CD4-positive, alpha-beta T cell treated with Interleukin-17A for 1 hour (primary cell): Measurements from ENCODE around the gene FGF1.

ENCODE experiments used
- DNase-seq: peaks from one replicate; pipeline ENCODE4 v3.0.0-alpha.2; 2020

The FGF1 gene

DNA sequence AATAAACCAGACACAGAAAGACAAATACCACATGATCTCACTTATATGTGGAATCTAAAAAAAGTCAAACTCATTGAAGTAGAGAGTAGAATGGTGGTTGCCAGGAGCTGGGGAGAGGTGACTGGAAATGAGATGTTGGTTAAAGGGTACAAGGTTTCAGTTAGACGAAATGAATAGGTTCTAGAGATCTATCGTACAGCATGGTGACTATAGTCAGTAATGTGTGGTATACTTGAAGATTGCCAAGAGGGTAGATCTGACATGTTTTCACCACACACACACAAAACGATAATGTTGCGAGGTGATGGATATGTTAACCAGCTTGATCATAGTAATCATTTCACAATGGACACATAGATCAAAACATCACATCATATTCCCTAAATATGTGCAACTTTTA is 46.4 kb downstream of the FGF1 start:
- no peak for DNase-seq

DNA sequence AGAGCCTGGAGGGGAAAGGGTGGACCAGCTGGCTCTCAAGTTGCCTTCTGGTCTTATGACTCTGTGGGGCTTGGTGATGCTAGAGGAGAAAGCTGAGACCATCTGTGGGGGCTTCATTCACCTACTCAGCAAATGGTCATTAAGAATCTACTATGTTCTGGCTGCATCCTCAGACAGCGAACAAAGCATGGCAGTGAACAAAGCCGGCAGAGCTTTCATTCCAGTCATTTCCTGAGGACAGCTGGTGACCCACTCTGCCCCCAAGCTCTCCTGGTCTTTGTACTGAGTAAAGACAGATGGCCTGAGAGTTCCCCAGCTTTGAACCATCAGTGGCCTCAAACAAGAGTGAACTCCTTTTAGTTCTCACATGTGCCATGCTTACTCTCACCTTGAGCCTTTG is 48.0 kb downstream of the FGF1 start:
- DNase-seq: no peak

DNA sequence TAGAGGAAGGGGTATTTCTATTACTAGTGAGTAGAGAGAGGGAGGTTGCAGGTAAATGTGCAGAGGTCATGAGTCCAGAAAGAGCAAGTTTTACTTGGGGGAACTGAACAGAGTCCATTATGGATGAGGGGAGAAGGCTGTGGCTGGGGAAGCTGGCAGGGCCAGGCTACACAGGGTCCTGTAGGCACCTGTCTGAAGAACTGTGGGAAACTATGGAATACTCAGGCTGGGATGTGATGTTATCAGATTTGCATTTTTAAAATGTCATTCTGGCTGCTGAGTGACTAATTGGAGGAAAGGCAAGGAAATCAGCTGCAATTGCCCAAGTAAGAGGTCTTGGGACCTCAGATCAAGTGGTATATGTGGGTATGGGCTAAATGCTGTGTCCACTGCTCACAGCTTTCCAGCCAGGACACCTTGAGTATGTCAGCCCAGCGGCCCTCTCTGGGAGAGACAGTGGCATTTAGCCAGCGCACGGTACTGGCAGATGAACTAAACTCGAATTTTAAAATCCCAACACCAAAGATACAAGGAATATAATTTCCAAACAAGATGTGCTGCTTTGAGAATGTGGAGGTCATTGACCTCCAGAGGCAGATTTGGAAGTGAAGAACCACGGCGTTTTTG is 49.1 kb downstream of the FGF1 start:
- DNase-seq: no peak

DNA sequence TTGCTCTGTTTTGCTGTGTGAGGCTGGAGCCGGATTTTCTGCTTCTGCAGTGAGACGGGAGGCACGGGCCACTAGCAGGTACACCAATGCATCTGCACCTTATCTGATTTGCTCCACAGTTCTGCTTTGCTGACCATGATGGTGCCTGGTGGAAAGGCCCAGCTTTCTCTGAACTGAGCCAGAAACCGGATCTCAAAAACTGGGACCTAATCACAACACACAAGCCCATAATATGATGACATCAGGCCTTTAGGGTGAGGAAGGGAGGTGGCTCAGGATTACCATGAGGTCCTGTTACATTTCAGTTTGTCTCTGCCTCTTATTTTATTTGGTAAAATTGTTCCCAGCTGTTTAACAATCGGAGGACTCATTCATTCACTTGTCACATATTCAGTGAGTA is 49.8 kb downstream of the FGF1 start:
- DNase-seq: no peak

DNA sequence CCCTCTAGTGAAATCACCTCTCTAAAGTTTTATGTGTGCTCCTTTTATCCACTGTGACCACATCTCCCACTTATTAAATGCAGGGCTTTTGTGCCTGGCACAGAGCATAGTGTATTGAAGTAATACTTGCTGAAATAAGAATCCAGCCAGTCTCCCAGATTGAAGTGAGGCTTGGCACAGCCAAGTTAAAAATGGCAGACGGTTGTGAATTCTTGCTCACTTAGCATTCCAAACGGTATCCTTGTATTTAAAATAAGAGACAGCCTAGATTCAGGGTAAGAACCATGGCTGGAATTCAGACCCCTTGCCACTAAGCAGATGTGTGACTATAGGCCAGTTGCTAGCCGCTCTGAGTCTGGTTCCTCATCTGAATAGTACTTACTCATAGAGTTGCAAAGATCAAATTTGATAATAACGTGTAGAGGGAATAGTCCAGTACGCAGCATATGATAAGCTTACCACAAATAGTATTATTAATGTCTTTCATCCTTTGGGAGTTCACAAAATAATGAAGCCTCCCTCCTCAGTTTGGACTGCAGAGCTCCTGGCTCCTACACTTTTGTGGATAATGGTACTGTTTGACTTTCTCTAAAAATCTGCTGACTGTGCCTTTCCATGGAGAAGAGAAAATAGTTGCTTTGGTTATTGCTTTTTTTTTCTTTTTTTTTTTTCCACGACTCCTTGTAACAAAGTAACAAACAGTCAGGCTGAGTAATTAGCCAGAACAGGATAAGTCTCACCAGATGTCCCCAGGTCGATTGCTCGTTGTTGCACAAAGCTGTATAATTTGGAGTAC is 51.5 kb downstream of the FGF1 start:
- no peak for DNase-seq

DNA sequence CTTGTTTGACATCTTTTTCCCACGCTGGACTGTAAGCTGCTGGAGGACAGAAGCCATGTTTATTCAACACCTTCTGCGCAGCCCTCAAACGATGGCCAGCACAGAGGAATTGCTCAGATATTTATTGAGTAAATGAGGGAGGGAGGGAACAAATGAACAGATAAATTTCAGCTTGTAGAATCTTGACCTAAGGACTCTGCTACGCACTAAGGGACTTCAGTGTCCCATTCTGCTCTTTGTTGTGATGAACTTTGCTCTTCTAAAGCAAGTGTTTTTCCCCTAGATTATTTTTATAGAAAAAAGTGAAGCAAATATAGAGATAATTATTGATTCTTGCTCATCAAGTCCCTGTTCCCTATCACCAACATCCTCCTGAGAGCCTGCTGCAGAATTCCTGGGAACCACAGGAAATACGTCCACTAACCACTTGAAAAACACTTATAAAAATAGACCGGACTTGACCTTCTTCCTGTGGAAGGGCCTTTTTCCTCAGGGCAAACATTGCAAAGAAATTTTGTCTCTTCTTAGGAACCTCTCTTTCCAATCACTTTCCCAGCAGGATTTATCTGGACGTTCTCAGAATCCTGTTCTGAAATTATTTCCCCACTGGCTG is 54.9 kb downstream of the FGF1 start:
- DNase-seq: no peak

DNA sequence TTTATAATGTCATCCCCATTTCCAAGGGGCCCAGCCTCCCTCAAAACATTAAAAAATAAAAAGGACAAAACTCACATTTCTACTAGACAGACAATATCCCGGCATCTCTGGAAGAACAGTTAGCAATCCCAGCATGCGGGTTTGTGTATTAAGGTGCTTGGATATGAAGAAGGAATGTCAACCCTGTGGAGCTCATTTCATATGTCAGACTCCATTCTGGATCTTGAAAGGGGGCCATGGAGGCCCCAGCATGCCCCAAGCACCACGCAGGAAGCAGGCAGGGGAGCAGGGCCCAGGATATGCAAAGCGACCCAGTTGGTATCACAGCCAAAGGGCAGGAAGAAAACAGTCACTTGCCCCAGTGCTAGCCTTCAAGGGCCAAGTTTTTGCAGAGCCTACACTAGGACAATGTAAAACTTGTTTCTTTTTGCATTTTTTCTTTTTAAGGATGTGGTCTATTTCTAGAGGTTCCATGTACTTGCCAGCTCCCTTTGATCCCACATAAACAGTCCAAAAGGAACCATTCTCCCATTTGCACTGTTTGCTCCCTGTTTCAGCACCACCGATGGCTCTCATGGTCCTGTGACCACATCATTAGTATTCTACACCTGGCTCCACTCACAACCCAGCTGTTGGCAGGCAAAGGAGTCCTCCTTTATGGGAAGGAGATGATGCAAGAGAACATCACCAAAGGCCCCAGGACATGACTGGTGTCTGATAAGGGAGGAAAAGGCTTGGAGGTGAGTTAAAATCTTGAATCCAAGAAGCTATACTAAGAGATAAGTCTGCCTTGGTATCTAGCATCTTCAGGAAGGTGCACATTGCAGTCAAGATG is 58.3 kb downstream of the FGF1 start:
- no peak for DNase-seq

DNA sequence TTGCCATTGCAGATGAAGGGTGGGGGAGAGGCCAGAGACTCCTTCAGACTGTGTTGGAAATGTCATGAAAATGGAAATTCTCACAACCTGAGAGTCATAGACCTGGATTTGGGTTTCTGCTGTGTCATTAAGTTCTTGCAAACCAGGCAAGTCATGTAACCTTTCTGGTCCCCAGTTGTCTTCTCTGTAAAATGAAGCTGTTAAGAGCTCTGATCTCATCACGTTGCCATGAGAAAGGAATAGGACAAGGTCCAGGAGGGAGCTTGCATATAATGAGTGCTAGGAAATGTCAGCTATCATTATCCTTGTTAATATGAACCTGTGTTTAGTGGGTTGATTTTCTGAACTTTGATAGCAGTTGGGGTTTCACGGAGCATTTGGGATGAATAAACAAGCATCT is 59.1 kb downstream of the FGF1 start:
- DNase-seq: no peak

DNA sequence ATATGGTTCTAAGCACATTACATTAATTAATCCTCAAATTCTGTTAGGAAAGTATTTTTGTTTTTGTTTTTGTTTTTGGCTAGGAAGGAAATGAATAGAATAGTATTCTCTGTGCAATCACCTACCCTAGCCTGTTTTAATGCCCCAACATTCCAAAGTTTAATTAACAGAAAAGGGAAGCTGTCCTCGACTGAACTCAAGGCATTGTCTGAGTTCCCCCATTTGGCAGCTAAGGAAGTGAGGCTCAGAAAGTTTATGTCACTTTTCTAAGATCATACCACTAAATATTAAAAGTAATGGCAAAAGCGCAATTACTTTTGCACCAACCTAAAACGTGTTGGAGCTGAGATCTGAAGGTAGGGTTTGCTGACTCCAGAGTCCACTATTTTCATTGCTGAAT is 59.8 kb downstream of the FGF1 start:
- DNase-seq: no peak

DNA sequence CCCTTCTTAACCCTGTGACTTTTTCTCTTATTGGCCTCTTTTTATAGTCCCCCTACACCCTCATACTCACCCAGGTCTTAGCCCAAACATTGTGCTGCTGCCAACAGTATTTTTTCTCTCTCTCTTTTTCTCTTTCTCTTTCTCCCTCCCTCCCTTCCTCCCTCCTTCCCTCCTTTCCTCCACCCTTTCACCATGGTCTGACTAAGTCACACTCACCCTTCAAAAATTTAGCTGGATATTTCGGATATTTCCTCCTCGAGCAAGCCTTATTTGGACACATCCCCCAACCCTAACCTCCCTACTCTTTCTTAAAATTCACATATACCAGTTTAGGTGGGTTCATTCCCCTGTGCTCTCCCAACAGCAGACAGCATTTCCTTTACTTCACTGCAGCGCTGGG is 64.7 kb downstream of the FGF1 start:
- no peak for DNase-seq

DNA sequence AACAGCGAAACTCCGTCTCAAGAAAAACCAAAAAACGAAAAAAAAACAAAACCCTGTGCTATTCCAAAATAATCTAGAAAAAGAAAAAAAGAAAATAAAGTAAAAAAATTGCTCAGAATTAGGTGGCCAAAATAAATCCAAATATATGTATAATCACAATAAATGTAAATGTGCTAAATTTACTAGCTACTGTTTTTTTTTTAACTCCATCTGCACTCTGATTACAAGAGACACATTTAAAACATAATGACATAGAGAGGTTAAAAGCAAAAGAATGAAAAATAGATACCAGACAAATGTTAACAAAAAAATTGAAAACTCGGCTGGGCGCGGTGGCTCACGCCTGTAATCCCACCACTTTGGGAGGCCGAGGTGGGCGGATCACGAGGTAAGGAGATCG is 66.1 kb downstream of the FGF1 start:
- no peak for DNase-seq

DNA sequence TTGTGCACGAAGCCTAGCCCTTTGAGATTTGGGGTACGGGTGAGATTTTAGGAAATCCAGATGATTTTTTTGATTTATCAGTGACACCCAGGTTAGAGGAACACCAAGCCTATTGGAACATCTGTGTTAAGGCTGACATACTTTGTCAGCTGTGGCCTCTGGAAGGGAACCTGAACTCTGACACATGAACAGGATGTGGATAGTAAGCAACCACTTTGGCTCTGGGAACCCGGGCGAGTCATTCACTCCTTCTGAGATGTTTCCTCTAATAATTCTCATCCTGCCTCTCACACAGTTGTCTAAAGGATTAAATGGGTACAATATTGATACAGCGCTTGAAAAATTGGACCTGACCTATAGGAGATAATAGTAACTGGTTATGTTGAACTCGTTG is 67.8 kb downstream of the FGF1 start:
- DNase-seq: no peak

DNA sequence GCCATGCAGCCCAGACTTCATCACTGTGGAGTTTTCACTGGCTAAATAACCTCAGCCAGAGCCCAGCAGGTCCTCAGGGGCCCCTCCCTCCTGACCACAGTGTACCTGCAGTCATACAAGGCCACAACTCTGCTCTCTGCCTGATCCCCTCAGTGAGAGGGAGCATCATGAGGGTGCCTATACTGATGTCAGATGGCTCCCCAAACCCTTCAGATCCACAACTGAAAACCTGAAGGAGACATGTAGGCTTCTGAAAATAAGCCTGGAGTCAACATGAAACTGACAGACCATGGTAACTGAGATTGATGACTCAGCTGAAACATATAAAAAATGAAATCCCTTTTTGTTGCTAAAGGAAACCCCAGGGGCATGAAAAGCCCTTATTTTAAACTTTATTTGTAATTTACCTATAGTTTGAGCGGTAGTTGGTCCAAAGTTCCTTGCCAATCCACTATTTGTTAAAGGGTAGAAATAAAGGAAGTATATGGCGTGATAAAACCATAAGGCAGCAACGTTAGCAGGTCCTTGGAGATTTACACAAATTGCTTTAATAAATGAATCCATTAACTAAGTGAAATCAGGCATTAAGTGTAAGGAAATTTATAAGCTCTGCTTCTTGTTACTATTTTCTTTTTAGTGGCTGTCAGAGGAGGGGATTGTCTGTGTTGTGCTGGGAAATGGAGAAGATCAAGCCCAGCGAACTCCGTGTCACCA is 68.3 kb downstream of the FGF1 start:
- DNase-seq: no peak

DNA sequence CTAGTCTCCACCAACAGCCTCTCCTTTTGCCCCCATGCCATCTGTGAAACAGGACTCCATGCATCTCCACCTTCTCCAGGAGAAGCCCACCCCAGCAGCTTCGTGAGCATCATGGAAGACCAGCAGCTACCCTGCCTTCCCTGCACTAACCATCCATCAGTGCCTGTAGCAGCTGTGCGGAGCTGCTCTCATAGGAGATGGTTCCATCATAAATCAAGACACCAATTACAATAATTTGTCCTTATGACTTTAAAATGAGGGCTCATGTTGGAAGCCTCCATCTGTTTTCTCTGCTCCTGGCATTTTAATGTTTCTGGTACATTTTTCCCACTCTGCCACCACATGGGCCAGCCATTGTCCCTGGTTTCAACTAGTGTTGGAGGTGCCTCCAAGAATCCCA is 69.9 kb downstream of the FGF1 start:
- no peak for DNase-seq

DNA sequence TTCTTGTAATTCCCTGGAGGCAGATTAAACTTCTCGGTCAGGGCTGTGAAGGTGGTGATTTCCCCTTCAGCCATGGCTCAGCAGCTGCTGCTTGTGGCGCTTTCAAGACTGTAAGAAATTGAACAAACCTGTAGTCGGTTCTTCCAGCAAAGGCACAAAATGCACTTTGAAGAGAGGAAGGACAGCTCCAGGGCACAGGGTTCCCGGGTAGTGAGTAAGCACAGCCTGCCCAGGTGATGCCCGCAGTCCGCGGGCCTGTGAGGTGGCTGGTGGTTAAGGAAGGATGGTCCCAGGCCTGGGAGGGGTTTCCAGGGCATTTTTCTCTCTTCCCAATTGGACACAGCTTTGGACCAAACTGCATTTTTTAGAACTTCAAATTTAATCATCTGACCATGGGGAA is 71.8 kb downstream of the FGF1 start:
- no peak for DNase-seq

DNA sequence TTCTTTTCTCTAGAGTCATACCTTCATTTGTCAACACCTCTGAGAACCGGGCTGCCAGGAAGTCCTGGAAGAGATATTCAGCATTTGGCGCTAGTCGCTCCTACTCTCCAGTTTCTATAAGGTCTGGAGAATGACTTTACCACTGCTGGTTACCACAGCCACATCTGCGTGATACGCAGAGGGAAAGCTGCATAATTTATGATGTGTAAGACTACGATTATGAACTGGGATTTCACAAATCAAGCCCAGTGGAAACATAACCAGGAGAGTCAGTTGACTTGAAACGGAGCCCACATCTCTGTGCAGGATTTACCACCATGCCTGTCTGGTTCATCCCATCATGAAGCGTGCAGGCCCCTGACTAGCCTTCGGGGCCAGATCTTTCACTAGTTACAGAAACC is 72.6 kb downstream of the FGF1 start:
- DNase-seq: no peak

DNA sequence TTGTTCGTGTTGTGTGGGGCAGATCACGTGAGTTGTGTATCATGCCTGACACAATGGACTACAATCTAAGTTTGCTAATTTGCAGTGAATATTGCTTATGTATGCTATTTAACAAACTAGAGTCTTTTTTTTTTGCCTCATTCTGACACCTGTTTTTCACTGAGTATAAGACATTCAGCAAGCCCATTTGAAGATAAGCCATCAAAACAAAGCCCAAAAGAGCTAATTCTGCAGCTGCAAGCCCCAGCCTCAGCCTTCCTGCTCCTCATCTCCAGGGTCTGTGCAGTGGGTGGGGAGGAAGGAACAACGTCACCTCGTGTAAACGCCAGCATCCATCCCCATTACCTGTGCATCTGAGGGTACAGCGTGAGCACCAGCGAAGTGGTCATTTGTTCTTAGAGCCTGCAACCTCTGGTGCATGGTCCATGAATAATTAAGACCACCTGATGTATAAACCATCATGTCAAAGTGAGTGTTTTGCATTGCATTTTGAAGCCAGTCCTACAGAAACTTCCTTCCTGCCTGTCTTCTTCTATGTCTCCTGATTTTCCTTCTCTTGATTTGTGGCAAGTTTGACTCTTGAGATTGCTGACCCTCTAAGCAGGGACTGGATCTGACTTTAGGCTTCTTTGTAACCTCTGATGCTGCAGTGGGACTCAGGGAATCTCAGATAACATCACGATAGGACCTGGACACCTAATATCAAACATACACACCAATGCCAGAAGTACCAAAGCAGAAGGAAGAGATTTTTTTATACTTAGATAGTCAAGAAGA is 73.2 kb downstream of the FGF1 start:
- no peak for DNase-seq

DNA sequence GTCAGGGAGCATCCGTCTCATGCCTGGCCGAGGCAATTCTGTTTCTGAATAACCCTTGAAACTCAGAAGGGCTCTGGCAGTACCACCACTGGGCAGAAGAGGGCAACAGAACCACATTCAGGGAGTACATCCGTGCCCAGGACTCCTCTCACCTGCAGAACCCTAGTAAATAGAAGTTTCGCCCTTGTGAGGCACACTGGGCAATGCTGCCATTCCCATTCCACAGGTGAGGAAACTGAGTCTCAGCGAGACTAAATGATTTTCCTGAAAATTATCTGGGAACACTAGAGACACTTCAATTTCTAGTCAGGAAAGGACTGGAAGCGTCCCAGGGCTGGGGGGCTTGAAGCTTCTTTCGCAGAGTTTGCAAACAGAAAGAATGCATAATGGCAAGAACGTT is 74.7 kb downstream of the FGF1 start:
- peak; percentile 64 for DNase-seq

DNA sequence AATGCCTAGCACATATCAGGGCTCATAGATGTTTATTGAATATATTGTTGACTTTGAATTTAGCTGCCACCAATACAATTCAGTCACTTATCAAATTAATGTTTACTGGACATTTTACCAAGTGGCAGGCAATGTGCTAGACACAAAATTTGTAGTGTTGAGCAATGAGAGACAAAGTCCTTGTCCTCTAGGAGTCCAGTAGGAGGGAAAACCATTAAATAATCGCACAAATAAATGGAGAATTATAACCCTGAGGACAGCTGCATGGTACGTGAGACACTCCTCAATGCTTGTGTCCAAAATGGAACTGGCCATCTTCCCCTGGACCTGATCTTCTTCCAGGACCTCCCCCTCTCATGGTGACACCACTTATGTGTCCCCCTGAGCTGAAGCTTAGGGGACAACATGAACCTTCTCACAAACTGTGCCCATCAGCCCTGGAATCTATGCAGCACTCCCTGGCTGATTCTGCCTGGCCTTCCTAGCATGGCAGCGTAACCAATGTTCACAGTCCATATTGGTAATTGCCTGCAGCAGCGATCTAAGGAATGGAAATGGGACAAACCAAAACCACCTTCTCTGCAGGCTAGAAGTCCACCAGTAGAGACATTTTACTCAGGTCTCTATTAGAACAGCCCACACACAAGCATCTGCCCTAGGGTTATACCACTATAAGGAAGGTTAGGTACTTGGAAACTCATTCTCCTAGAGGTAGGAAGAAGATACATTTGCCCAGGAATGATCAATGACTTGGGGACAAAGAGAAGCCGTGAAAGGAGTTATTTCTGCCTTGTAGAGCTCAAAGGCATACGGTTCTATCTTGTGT is 75.5 kb downstream of the FGF1 start:
- no peak for DNase-seq

DNA sequence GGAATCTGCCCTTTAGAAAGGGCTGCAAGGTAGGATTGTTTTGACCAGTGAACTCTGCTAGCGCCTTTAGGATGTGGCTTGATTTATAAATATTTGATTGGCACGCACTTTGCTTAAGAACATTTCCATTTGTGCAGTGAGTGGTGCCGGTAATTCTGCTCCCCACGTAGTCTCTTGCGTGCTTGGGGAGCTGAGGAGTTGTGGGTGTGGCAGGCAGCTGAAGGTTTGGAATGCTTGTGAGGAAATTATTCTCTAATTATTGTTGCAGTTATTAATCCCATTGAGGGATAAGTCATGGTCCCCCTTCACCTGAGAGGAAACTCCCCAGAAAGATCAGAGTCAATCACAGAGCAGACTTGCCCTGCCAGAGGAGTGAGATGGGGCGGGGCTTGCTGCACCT is 76.7 kb downstream of the FGF1 start:
- no peak for DNase-seq

DNA sequence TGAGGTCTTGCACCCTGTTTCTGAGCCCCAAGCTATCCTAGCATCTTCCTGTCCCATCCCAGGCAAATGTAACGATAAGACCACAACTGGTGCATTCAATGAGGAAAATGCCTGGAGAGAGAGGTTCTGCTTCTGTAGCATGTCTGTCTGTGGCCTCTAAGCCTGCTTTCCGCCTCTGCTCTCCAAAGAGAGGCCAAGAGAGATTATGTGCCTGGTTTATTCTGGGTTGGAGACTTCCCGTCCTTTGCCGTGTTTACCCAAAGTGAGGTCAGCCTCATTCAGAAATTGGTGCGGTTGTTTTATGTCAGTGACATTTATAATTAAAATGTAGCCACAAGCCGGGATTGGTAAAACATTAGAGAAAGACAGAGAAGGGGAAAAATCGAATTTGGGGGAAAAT is 77.8 kb downstream of the FGF1 start:
- DNase-seq: no peak
